H1 (cell line): ENCODE data around the gene OST4. TPM values are rescaled to one million over a fixed set of nuclear protein-coding genes. Genes with fewer than 3 reads are reported as not detected.

ENCODE experiments used
- CTCF ChIA-PET: fragments of 300-600 bp; sonication (Branson Sonifier 250); formaldehyde crosslinking; loops from one replicate; lab custom pipeline; 2021; ENCODE audit not compliant: partially characterized antibody; lab: Charles Lee
- POLR2A ChIA-PET: fragments of 300-600 bp; sonication (Branson Sonifier 250); formaldehyde crosslinking; loops from one replicate; lab custom pipeline; 2021; ENCODE audit warnings: inconsistent platforms; ENCODE audit not compliant: partially characterized antibody; lab: Charles Lee
- DNase-seq, 2 experiments: peaks; one replicate each; pipeline versions ENCODE4 v3.0.0 to v3.0.0-alpha.2; 2010 to 2022; ENCODE audit warnings: low spot score in 2 of 2, low read depth in 1 of 2, mixed read lengths in 1 of 2
- FAIRE-seq: peaks from 2 replicates; lab custom pipeline; 2011; peaks lifted over from hg19 to GRCh38; lab: Jason Lieb, UNC
- H2AFZ ChIP-seq: 2 replicates; pipeline ENCODE4 v1.8.1; 2012; ENCODE audit warnings: low read length, inconsistent platforms
- H2AK5ac ChIP-seq: 2 replicates; pipeline ENCODE4 v1.6.1; 2013; ENCODE audit warnings: low read depth, low read length
- H2BK120ac ChIP-seq: replicated peaks from 2 replicates; pipeline ENCODE3; 2013; ENCODE audit warnings: low read depth, low read length, inconsistent platforms
- H2BK12ac ChIP-seq: 2 replicates; pipeline ENCODE4 v1.6.1; 2013; ENCODE audit warnings: low read depth, low read length
- H2BK15ac ChIP-seq: 2 replicates; pipeline ENCODE4 v1.6.1; 2013; ENCODE audit warnings: low read length
- H2BK20ac ChIP-seq: 2 replicates; pipeline ENCODE4 v1.6.1; 2013; ENCODE audit warnings: low read length
- H2BK5ac ChIP-seq: 2 replicates; pipeline ENCODE4 v1.6.1; 2013; ENCODE audit warnings: low read depth, low read length
- H3K14ac ChIP-seq: 2 replicates; pipeline ENCODE4 v1.6.1; 2013; ENCODE audit warnings: inconsistent platforms; ENCODE audit not compliant: insufficient read length
- H3K18ac ChIP-seq: 2 replicates; pipeline ENCODE4 v1.6.1; 2013; ENCODE audit warnings: low read length; ENCODE audit errors: extremely low read depth
- H3K23ac ChIP-seq: 2 replicates; pipeline ENCODE4 v1.6.1; 2013; ENCODE audit warnings: inconsistent platforms; ENCODE audit not compliant: insufficient read length
- H3K23me2 ChIP-seq: 2 replicates; pipeline ENCODE4 v1.6.1; 2013; ENCODE audit warnings: low read depth, low read length
- H3K27ac ChIP-seq: 2 replicates; pipeline ENCODE4 v1.6.1; 2011; ENCODE audit warnings: low read depth, low read length, inconsistent platforms
- H3K27me3 ChIP-seq, 4 experiments: replicated peaks in 1 of 4; 1 replicate in 1 of 4; 2 replicates in 3 of 4; pipeline versions ENCODE4 v1.6.1 to v1.8.1; 2011 to 2013; ENCODE audit warnings: low read length in 3 of 4, mild to moderate bottlenecking in 3 of 4, inconsistent platforms in 2 of 4, mixed read lengths in 2 of 4, moderate library complexity in 1 of 4; ENCODE audit not compliant: control insufficient read depth in 3 of 4, insufficient read depth in 3 of 4; ENCODE audit errors: extremely low read depth in 1 of 4
- H3K36me3 ChIP-seq, 4 experiments: 2 replicates each; pipeline versions ENCODE4 v1.6.1 to v1.8.1; 2011 to 2013; ENCODE audit warnings: mild to moderate bottlenecking in 4 of 4, low read length in 3 of 4, moderate library complexity in 2 of 4, control low read depth in 1 of 4, inconsistent platforms in 1 of 4; ENCODE audit not compliant: insufficient read depth in 4 of 4, control insufficient read depth in 2 of 4
- H3K4ac ChIP-seq: replicated peaks from 2 replicates; pipeline ENCODE3; 2013; ENCODE audit warnings: low read length, low read depth, mixed read lengths, inconsistent platforms; ENCODE audit not compliant: insufficient read length
- H3K4me1 ChIP-seq, 4 experiments: replicated peaks in 1 of 4; 1 replicate in 1 of 4; 2 replicates in 3 of 4; pipeline versions ENCODE4 v1.6.1 to v1.8.1; 2011 to 2013; ENCODE audit warnings: low read length in 3 of 4, inconsistent platforms in 2 of 4, mixed read lengths in 1 of 4; ENCODE audit not compliant: insufficient read depth in 4 of 4, control insufficient read depth in 3 of 4
- H3K4me2 ChIP-seq, 2 experiments: 2 replicates each; pipeline versions ENCODE4 v1.6.1 to v1.8.1; 2011 to 2013; ENCODE audit warnings: low read depth in 2 of 2, low read length in 2 of 2, control low read depth in 1 of 2, inconsistent platforms in 1 of 2, mild to moderate bottlenecking in 1 of 2; ENCODE audit not compliant: insufficient read depth in 1 of 2
- H3K4me3 ChIP-seq, 4 experiments: fragments of 200-600, 300-600 bp in 1 of 4; sonication (generic), shearing (Covaris generic), sonication (Bioruptor Twin) in 1 of 4; 2 replicates each; pipeline versions ENCODE4 v1.5.1 to v1.8.1; 2011 to 2016; ENCODE audit warnings: low read length in 4 of 4, low read depth in 3 of 4, control low read depth in 2 of 4, inconsistent platforms in 2 of 4, mild to moderate bottlenecking in 2 of 4, mixed read lengths in 1 of 4, moderate library complexity in 1 of 4; ENCODE audit not compliant: insufficient read depth in 2 of 4; ENCODE audit errors: extremely low read depth in 1 of 4
- H3K56ac ChIP-seq: replicated peaks from 2 replicates; pipeline ENCODE3; 2013; ENCODE audit warnings: low read depth, mild to moderate bottlenecking, mixed read lengths, low read length, inconsistent platforms; ENCODE audit not compliant: insufficient read length
- H3K79me1 ChIP-seq: 2 replicates; pipeline ENCODE4 v1.6.1; 2013; ENCODE audit warnings: low read depth, low read length, control low read depth
- H3K79me2 ChIP-seq, 2 experiments: 2 replicates each; pipeline versions ENCODE4 v1.6.1 to v1.8.1; 2012 to 2013; ENCODE audit warnings: low read length in 2 of 2, mild to moderate bottlenecking in 2 of 2, inconsistent platforms in 1 of 2; ENCODE audit not compliant: insufficient read depth in 2 of 2, control insufficient read depth in 1 of 2
- H3K9ac ChIP-seq, 4 experiments: replicated peaks in 1 of 4; 1 replicate in 1 of 4; 2 replicates in 3 of 4; pipeline versions ENCODE4 v1.6.1 to v1.8.1; 2011 to 2013; ENCODE audit warnings: low read depth in 3 of 4, low read length in 3 of 4, control low read depth in 2 of 4, mild to moderate bottlenecking in 2 of 4, moderate library complexity in 2 of 4, inconsistent platforms in 1 of 4; ENCODE audit errors: extremely low read depth in 1 of 4
- H3K9me3 ChIP-seq, 2 experiments: 2 replicates each; pipeline versions ENCODE4 v1.6.1 to v1.8.1; 2012 to 2013; ENCODE audit warnings: mild to moderate bottlenecking in 2 of 2, moderate library complexity in 2 of 2, control low read depth in 1 of 2, inconsistent platforms in 1 of 2, low read depth in 1 of 2, low read length in 1 of 2, mixed read lengths in 1 of 2; ENCODE audit not compliant: insufficient read depth in 2 of 2
- H4K20me1 ChIP-seq, 2 experiments: replicated peaks in 1 of 2; 2 replicates each; pipeline versions ENCODE3 to v1.8.1; 2011 to 2013; ENCODE audit warnings: inconsistent platforms in 2 of 2, low read length in 2 of 2, mild to moderate bottlenecking in 1 of 2; ENCODE audit not compliant: insufficient read depth in 2 of 2, control insufficient read depth in 1 of 2
- H4K5ac ChIP-seq: 2 replicates; pipeline ENCODE4 v1.6.1; 2013; ENCODE audit warnings: low read length, low read depth, mixed read lengths, inconsistent platforms; ENCODE audit not compliant: insufficient read length
- H4K8ac ChIP-seq: 2 replicates; pipeline ENCODE4 v1.8.0; 2013; ENCODE audit warnings: mild to moderate bottlenecking, moderate library complexity, low read length, inconsistent platforms; ENCODE audit not compliant: insufficient read depth; ENCODE audit errors: extremely low read depth
- H4K91ac ChIP-seq: replicated peaks from 2 replicates; pipeline ENCODE3; 2013; ENCODE audit warnings: low read length, mixed read lengths, inconsistent platforms; ENCODE audit not compliant: insufficient read length
- EGR1 ChIP-seq: IDR thresholded peaks from 2 replicates; pipeline ENCODE4 v1.6.1; 2011; ENCODE audit warnings: low read depth, low read length, borderline replicate concordance
- FOSL1 ChIP-seq: IDR thresholded peaks from 2 replicates; pipeline ENCODE4 v1.6.1; 2011; ENCODE audit warnings: mild to moderate bottlenecking, low read depth, low read length, moderate library complexity; ENCODE audit not compliant: insufficient read depth
- GABPA ChIP-seq: IDR thresholded peaks from 2 replicates; pipeline ENCODE4 v1.6.1; 2011; ENCODE audit warnings: mild to moderate bottlenecking, low read length, moderate library complexity, borderline replicate concordance; ENCODE audit not compliant: insufficient read depth
- GTF2F1 ChIP-seq: IDR thresholded peaks from 2 replicates; pipeline ENCODE4 v1.6.1; 2012; ENCODE audit warnings: low read depth, low read length, improper control_type of control experiment, borderline replicate concordance
- HDAC6 ChIP-seq: IDR thresholded peaks from one replicate; pipeline ENCODE4 v1.7.1; 2012; ENCODE audit warnings: low read depth, mild to moderate bottlenecking, inconsistent platforms, low read length, moderate library complexity
- JUND ChIP-seq: IDR thresholded peaks from 2 replicates; pipeline ENCODE4 v1.6.1; 2011; ENCODE audit warnings: mild to moderate bottlenecking, improper control_type of control experiment, low read length
- PHF8 ChIP-seq: fragments of 200-600 bp; sonication (generic); conservative IDR thresholded peaks from 2 replicates; pipeline ENCODE4 v1.7.1; 2012; ENCODE audit warnings: low read depth, mild to moderate bottlenecking, inconsistent platforms, low read length, moderate library complexity
- SIRT6 ChIP-seq: IDR thresholded peaks from one replicate; pipeline ENCODE4 v1.7.1; 2012; ENCODE audit warnings: low read length, inconsistent platforms
- SP4 ChIP-seq: IDR thresholded peaks from 2 replicates; pipeline ENCODE4 v1.6.1; 2012; ENCODE audit warnings: low read length, inconsistent platforms
- SUZ12 ChIP-seq: fragments of 200-600 bp; sonication (generic); IDR thresholded peaks from 2 replicates; pipeline ENCODE4 v1.6.1; 2012; ENCODE audit warnings: mild to moderate bottlenecking, inconsistent platforms, low read length, moderate library complexity, mixed read lengths
- TAF7 ChIP-seq: optimal IDR thresholded peaks from 2 replicates; pipeline ENCODE3; 2011; ENCODE audit warnings: low read depth, mild to moderate bottlenecking, inconsistent platforms, low read length, moderate library complexity, borderline replicate concordance
- WGBS, 2 experiments: shearing (Covaris generic) in 1 of 2; methylation state at CpG; one replicate each; pipeline versions ENCODE4 v1.1.6 to v1.1.7; 2013 to 2015; ENCODE audit warnings: low lambda C conversion rate in 2 of 2, mixed read lengths in 2 of 2, inconsistent platforms in 1 of 2, low coverage in 1 of 2, missing lambda C conversion rate in 1 of 2; ENCODE audit not compliant: insufficient replicate concordance in 2 of 2, insufficient coverage in 1 of 2, insufficient read length in 1 of 2; ENCODE audit errors: extremely low coverage in 1 of 2, missing lambda C conversion rate in 1 of 2; 5-methylcytosine and 5-hydroxymethylcytosine counted together
- polyA plus RNA-seq, 7 experiments: library from polyadenylated mRNA; depleted of rRNA in 3 of 7; stranded (reverse) in 5 of 7; unstranded in 2 of 7; fragments of >200 nt in 5 of 7; fragments of 200-250 nt in 2 of 7; gene quantifications; 1 replicate in 5 of 7; 2 replicates in 1 of 7; 4 replicates in 1 of 7; pipeline versions ENCODE4 v1.2.1 to v1.2.3, GENCODE V29; 2011 to 2013; ENCODE audit warnings: missing spikeins in 2 of 7, mixed read lengths in 2 of 7
- total RNA-seq: library from RNA; stranded (reverse); fragmentation: NEBNext Ultra II Directional; extraction: Animal tissue kit (Norgen Biotek cat#: 25700); gene quantifications from 2 replicates; pipeline ENCODE4 v1.2.1, GENCODE V29; 2021

Gene OST4
- total and polyA plus RNA-seq, 2 of the 8 experiments (the other 6 are each of a cell fraction or from before 2014, with no cell fraction given), result 225 to 865 TPM

GRCh38 chr2:27079233-27080139, 8.0 kb upstream of the OST4 start:
- Histone ChIP-seq H3K79me1 (no peaks in the 10 kb centered on the region), H3K14ac (no peak overlapping the region), H3K18ac (no peak overlapping the region; the same call in 1 of the 2 replicates), H3K36me3 (no peaks in the 10 kb centered on the region), H3K23ac (no peak overlapping the region), H3K4me2 (0 out of 4 replicates have a peak overlapping the region, but pooled peaks of 1 of the 2 experiments have one; percentile 19), H3K4me1 (peaks cover 0 to 19% (median 13%) of the 10 kb centered on the region in 4 experiments; a peak in 6 of 7 replicates), H2BK20ac (no peak overlapping the region), H2BK120ac (no peak overlapping the region), H3K4ac (no peak overlapping the region), H3K27ac (no peak overlapping the region), H2AK5ac (0 out of 2 replicates have a peak overlapping the region, but pooled peaks have one; percentile 11), H3K9me3 (no peaks in the 10 kb centered on the region), H3K9ac (no peak overlapping the region), H3K79me2 (no peaks in the 10 kb centered on the region), H3K4me3 (no peak overlapping the region), H4K20me1 (no peaks in the 10 kb centered on the region), H3K23me2 (peaks cover 5% of the 10 kb centered on the region; the same call in 1 of the 2 replicates), H4K91ac (no peak overlapping the region), H3K27me3 (peaks cover 0 to 3% (median 0%) of the 10 kb centered on the region in 4 experiments; a peak in 1 of 7 replicates), H3K56ac (no peak overlapping the region), H4K5ac (no peak overlapping the region), H2BK5ac (no peak overlapping the region), H2BK12ac (no peak overlapping the region), H2AFZ (no peak overlapping the region), H2BK15ac (peak overlapping the region; percentile 88; the same call in 1 of the 2 replicates), H4K8ac (peak overlapping the region; percentile 64; the same call in 1 of the 2 replicates)
- DNase-seq, result no peak
- no peak for FAIRE-seq
- WGBS, 2 experiments, result 92% methylated on average over 14 of the region's 14 CpGs; no CpG with 5 or more reads in 1 of the 2 experiments
- POLR2A ChIA-PET, result interaction anchor here (0.7 to 1.6 kb wide), 5 partner anchors 24 to 164 kb away, joined by 3 to 5 read pairs (median 3); partner anchors contain the start of gene AGBL5
- CTCF ChIA-PET, result interaction anchor here (1.4 to 16.5 kb wide), 7 partner anchors 15 to 227 kb away, joined by 3 to 160 read pairs (median 4); partner anchors contain the start of gene AGBL5
- TF ChIP-seq JUND, result no peak
- TF ChIP-seq HDAC6, result no peak
- TF ChIP-seq SP4, result no peak
- TF ChIP-seq FOSL1, result no peak
- TF ChIP-seq PHF8, result no peak
- no peak for TF ChIP-seq TAF7
- no peak for TF ChIP-seq GTF2F1
- no peak for TF ChIP-seq SUZ12
- no peak for TF ChIP-seq GABPA
- TF ChIP-seq SIRT6, result no peak
- no peak for TF ChIP-seq EGR1
